H1 (cell line): ENCODE measurements around the gene MYLK4. TPM values are rescaled to one million over a fixed set of nuclear protein-coding genes. Genes with fewer than 3 reads are reported as not detected.

Experiments
- CTCF ChIA-PET: fragments of 300-600 bp; sonication (Branson Sonifier 250); formaldehyde crosslinking; loops from one replicate; lab custom pipeline; 2021; ENCODE audit not compliant: partially characterized antibody; lab: Charles Lee
- POLR2A ChIA-PET: fragments of 300-600 bp; sonication (Branson Sonifier 250); formaldehyde crosslinking; loops from one replicate; lab custom pipeline; 2021; ENCODE audit warnings: inconsistent platforms; ENCODE audit not compliant: partially characterized antibody; lab: Charles Lee
- DNase-seq, 2 experiments: peaks; one replicate each; pipeline versions ENCODE4 v3.0.0 to v3.0.0-alpha.2; 2010 to 2022; ENCODE audit warnings: low spot score in 2 of 2, low read depth in 1 of 2, mixed read lengths in 1 of 2
- FAIRE-seq: peaks from 2 replicates; lab custom pipeline; 2011; peaks lifted over from hg19 to GRCh38; lab: Jason Lieb, UNC
- H2AFZ ChIP-seq: 2 replicates; pipeline ENCODE4 v1.8.1; 2012; ENCODE audit warnings: low read length, inconsistent platforms
- H2AK5ac ChIP-seq: 2 replicates; pipeline ENCODE4 v1.6.1; 2013; ENCODE audit warnings: low read depth, low read length
- H2BK120ac ChIP-seq: replicated peaks from 2 replicates; pipeline ENCODE3; 2013; ENCODE audit warnings: low read depth, low read length, inconsistent platforms
- H2BK12ac ChIP-seq: 2 replicates; pipeline ENCODE4 v1.6.1; 2013; ENCODE audit warnings: low read depth, low read length
- H2BK15ac ChIP-seq: 2 replicates; pipeline ENCODE4 v1.6.1; 2013; ENCODE audit warnings: low read length
- H2BK20ac ChIP-seq: 2 replicates; pipeline ENCODE4 v1.6.1; 2013; ENCODE audit warnings: low read length
- H2BK5ac ChIP-seq: 2 replicates; pipeline ENCODE4 v1.6.1; 2013; ENCODE audit warnings: low read depth, low read length
- H3K14ac ChIP-seq: 2 replicates; pipeline ENCODE4 v1.6.1; 2013; ENCODE audit warnings: inconsistent platforms; ENCODE audit not compliant: insufficient read length
- H3K18ac ChIP-seq: 2 replicates; pipeline ENCODE4 v1.6.1; 2013; ENCODE audit warnings: low read length; ENCODE audit errors: extremely low read depth
- H3K23ac ChIP-seq: 2 replicates; pipeline ENCODE4 v1.6.1; 2013; ENCODE audit warnings: inconsistent platforms; ENCODE audit not compliant: insufficient read length
- H3K23me2 ChIP-seq: 2 replicates; pipeline ENCODE4 v1.6.1; 2013; ENCODE audit warnings: low read depth, low read length
- H3K27ac ChIP-seq: 2 replicates; pipeline ENCODE4 v1.6.1; 2011; ENCODE audit warnings: low read depth, low read length, inconsistent platforms
- H3K27me3 ChIP-seq, 4 experiments: replicated peaks in 1 of 4; 1 replicate in 1 of 4; 2 replicates in 3 of 4; pipeline versions ENCODE4 v1.6.1 to v1.8.1; 2011 to 2013; ENCODE audit warnings: low read length in 3 of 4, mild to moderate bottlenecking in 3 of 4, inconsistent platforms in 2 of 4, mixed read lengths in 2 of 4, moderate library complexity in 1 of 4; ENCODE audit not compliant: control insufficient read depth in 3 of 4, insufficient read depth in 3 of 4; ENCODE audit errors: extremely low read depth in 1 of 4
- H3K36me3 ChIP-seq, 4 experiments: 2 replicates each; pipeline versions ENCODE4 v1.6.1 to v1.8.1; 2011 to 2013; ENCODE audit warnings: mild to moderate bottlenecking in 4 of 4, low read length in 3 of 4, moderate library complexity in 2 of 4, control low read depth in 1 of 4, inconsistent platforms in 1 of 4; ENCODE audit not compliant: insufficient read depth in 4 of 4, control insufficient read depth in 2 of 4
- H3K4ac ChIP-seq: replicated peaks from 2 replicates; pipeline ENCODE3; 2013; ENCODE audit warnings: low read length, low read depth, mixed read lengths, inconsistent platforms; ENCODE audit not compliant: insufficient read length
- H3K4me1 ChIP-seq, 4 experiments: replicated peaks in 1 of 4; 1 replicate in 1 of 4; 2 replicates in 3 of 4; pipeline versions ENCODE4 v1.6.1 to v1.8.1; 2011 to 2013; ENCODE audit warnings: low read length in 3 of 4, inconsistent platforms in 2 of 4, mixed read lengths in 1 of 4; ENCODE audit not compliant: insufficient read depth in 4 of 4, control insufficient read depth in 3 of 4
- H3K4me2 ChIP-seq, 2 experiments: 2 replicates each; pipeline versions ENCODE4 v1.6.1 to v1.8.1; 2011 to 2013; ENCODE audit warnings: low read depth in 2 of 2, low read length in 2 of 2, control low read depth in 1 of 2, inconsistent platforms in 1 of 2, mild to moderate bottlenecking in 1 of 2; ENCODE audit not compliant: insufficient read depth in 1 of 2
- H3K4me3 ChIP-seq, 4 experiments: fragments of 200-600, 300-600 bp in 1 of 4; sonication (generic), shearing (Covaris generic), sonication (Bioruptor Twin) in 1 of 4; 2 replicates each; pipeline versions ENCODE4 v1.5.1 to v1.8.1; 2011 to 2016; ENCODE audit warnings: low read length in 4 of 4, low read depth in 3 of 4, control low read depth in 2 of 4, inconsistent platforms in 2 of 4, mild to moderate bottlenecking in 2 of 4, mixed read lengths in 1 of 4, moderate library complexity in 1 of 4; ENCODE audit not compliant: insufficient read depth in 2 of 4; ENCODE audit errors: extremely low read depth in 1 of 4
- H3K56ac ChIP-seq: replicated peaks from 2 replicates; pipeline ENCODE3; 2013; ENCODE audit warnings: low read depth, mild to moderate bottlenecking, mixed read lengths, low read length, inconsistent platforms; ENCODE audit not compliant: insufficient read length
- H3K79me1 ChIP-seq: 2 replicates; pipeline ENCODE4 v1.6.1; 2013; ENCODE audit warnings: low read depth, low read length, control low read depth
- H3K79me2 ChIP-seq, 2 experiments: 2 replicates each; pipeline versions ENCODE4 v1.6.1 to v1.8.1; 2012 to 2013; ENCODE audit warnings: low read length in 2 of 2, mild to moderate bottlenecking in 2 of 2, inconsistent platforms in 1 of 2; ENCODE audit not compliant: insufficient read depth in 2 of 2, control insufficient read depth in 1 of 2
- H3K9ac ChIP-seq, 4 experiments: replicated peaks in 1 of 4; 1 replicate in 1 of 4; 2 replicates in 3 of 4; pipeline versions ENCODE4 v1.6.1 to v1.8.1; 2011 to 2013; ENCODE audit warnings: low read depth in 3 of 4, low read length in 3 of 4, control low read depth in 2 of 4, mild to moderate bottlenecking in 2 of 4, moderate library complexity in 2 of 4, inconsistent platforms in 1 of 4; ENCODE audit errors: extremely low read depth in 1 of 4
- H3K9me3 ChIP-seq, 2 experiments: 2 replicates each; pipeline versions ENCODE4 v1.6.1 to v1.8.1; 2012 to 2013; ENCODE audit warnings: mild to moderate bottlenecking in 2 of 2, moderate library complexity in 2 of 2, control low read depth in 1 of 2, inconsistent platforms in 1 of 2, low read depth in 1 of 2, low read length in 1 of 2, mixed read lengths in 1 of 2; ENCODE audit not compliant: insufficient read depth in 2 of 2
- H4K20me1 ChIP-seq, 2 experiments: replicated peaks in 1 of 2; 2 replicates each; pipeline versions ENCODE3 to v1.8.1; 2011 to 2013; ENCODE audit warnings: inconsistent platforms in 2 of 2, low read length in 2 of 2, mild to moderate bottlenecking in 1 of 2; ENCODE audit not compliant: insufficient read depth in 2 of 2, control insufficient read depth in 1 of 2
- H4K5ac ChIP-seq: 2 replicates; pipeline ENCODE4 v1.6.1; 2013; ENCODE audit warnings: low read length, low read depth, mixed read lengths, inconsistent platforms; ENCODE audit not compliant: insufficient read length
- H4K8ac ChIP-seq: 2 replicates; pipeline ENCODE4 v1.8.0; 2013; ENCODE audit warnings: mild to moderate bottlenecking, moderate library complexity, low read length, inconsistent platforms; ENCODE audit not compliant: insufficient read depth; ENCODE audit errors: extremely low read depth
- H4K91ac ChIP-seq: replicated peaks from 2 replicates; pipeline ENCODE3; 2013; ENCODE audit warnings: low read length, mixed read lengths, inconsistent platforms; ENCODE audit not compliant: insufficient read length
- CEBPB ChIP-seq: IDR thresholded peaks from 2 replicates; pipeline ENCODE4 v1.6.1; 2012; ENCODE audit warnings: low read depth, low read length
- WGBS, 2 experiments: shearing (Covaris generic) in 1 of 2; methylation state at CpG; one replicate each; pipeline versions ENCODE4 v1.1.6 to v1.1.7; 2013 to 2015; ENCODE audit warnings: low lambda C conversion rate in 2 of 2, mixed read lengths in 2 of 2, inconsistent platforms in 1 of 2, low coverage in 1 of 2, missing lambda C conversion rate in 1 of 2; ENCODE audit not compliant: insufficient replicate concordance in 2 of 2, insufficient coverage in 1 of 2, insufficient read length in 1 of 2; ENCODE audit errors: extremely low coverage in 1 of 2, missing lambda C conversion rate in 1 of 2; 5-methylcytosine and 5-hydroxymethylcytosine counted together
- polyA plus RNA-seq, 7 experiments: library from polyadenylated mRNA; depleted of rRNA in 3 of 7; stranded (reverse) in 5 of 7; unstranded in 2 of 7; fragments of >200 nt in 5 of 7; fragments of 200-250 nt in 2 of 7; gene quantifications; 1 replicate in 5 of 7; 2 replicates in 1 of 7; 4 replicates in 1 of 7; pipeline versions ENCODE4 v1.2.1 to v1.2.3, GENCODE V29; 2011 to 2013; ENCODE audit warnings: missing spikeins in 2 of 7, mixed read lengths in 2 of 7
- total RNA-seq: library from RNA; stranded (reverse); fragmentation: NEBNext Ultra II Directional; extraction: Animal tissue kit (Norgen Biotek cat#: 25700); gene quantifications from 2 replicates; pipeline ENCODE4 v1.2.1, GENCODE V29; 2021

Gene MYLK4
- total and polyA plus RNA-seq, 2 of the 8 experiments (the other 6 are each of a cell fraction or from before 2014, with no cell fraction given) = 0.11 to 0.17 TPM

GRCh38 chr6:2731281-2731909, 19.3 kb downstream of the MYLK4 start:
- peaks cover 3 to 21% (median 6%) of the 10 kb centered on the region in 4 experiments for H3K4me1 ChIP-seq
- no peak overlapping the region for H3K27ac ChIP-seq
- H4K5ac ChIP-seq = no peak overlapping the region
- no peak overlapping the region for H2BK120ac ChIP-seq
- H3K36me3 ChIP-seq = no peaks in the 10 kb centered on the region
- no peak overlapping the region for H3K4me3 ChIP-seq
- FAIRE-seq (no peak), DNase-seq (no peak)
- no peak overlapping the region for H2BK20ac ChIP-seq
- no peaks in the 10 kb centered on the region for H3K27me3 ChIP-seq
- H4K8ac ChIP-seq = no peak overlapping the region
- H2AK5ac ChIP-seq = no peak overlapping the region
- H4K91ac ChIP-seq = no peak overlapping the region
- H3K79me1 ChIP-seq = no peaks in the 10 kb centered on the region
- no peak overlapping the region for H3K18ac ChIP-seq
- H3K56ac ChIP-seq = no peak overlapping the region
- no peak overlapping the region for H2AFZ ChIP-seq
- no peak for TF ChIP-seq CEBPB
- no peak overlapping the region for H3K14ac ChIP-seq
- no peak overlapping the region for H3K4ac ChIP-seq
- 50% methylated on average over 5 of the region's 5 CpGs; no CpG with 5 or more reads in 1 of the 2 experiments for WGBS, 2 experiments
- no peak overlapping the region for H3K9ac ChIP-seq
- no peaks in the 10 kb centered on the region for H3K23me2 ChIP-seq
- peak overlapping the region; percentile 45; the same call in 1 of the 2 replicates for H2BK12ac ChIP-seq
- no peak overlapping the region for H3K4me2 ChIP-seq
- H4K20me1 ChIP-seq = no peaks in the 10 kb centered on the region
- no peak overlapping the region; the same call in 1 of the 2 replicates for H2BK5ac ChIP-seq
- no peaks in the 10 kb centered on the region for H3K79me2 ChIP-seq
- ChIA-PET POLR2A (interaction anchor here (0.7 to 0.8 kb wide), 2 partner anchors 9 to 15 kb away, joined by 3 to 4 read pairs; no protein-coding TSS in a partner anchor), CTCF (interaction anchor here (0.5 to 11.1 kb wide), 3 partner anchors 15 to 116 kb away, joined by 3 to 160 read pairs (median 6); partner anchors contain the start of gene MYLK4)
- H3K9me3 ChIP-seq = no peaks in the 10 kb centered on the region
- H2BK15ac ChIP-seq = no peak overlapping the region
- no peak overlapping the region for H3K23ac ChIP-seq
